Neural progenitor cell (in vitro differentiated cells): ENCODE data around the gene GAB4. TPM values are rescaled to one million over a fixed set of nuclear protein-coding genes. Genes with fewer than 3 reads are reported as not detected.

Experiments
- DNase-seq: peaks from one replicate; pipeline ENCODE4 v3.0.0-alpha.2; 2016; ENCODE audit warnings: low spot score
- H2AFZ ChIP-seq: fragments of 200-600 bp; sonication (generic); replicated peaks from 2 replicates; pipeline ENCODE4 v1.6.1; 2016; ENCODE audit warnings: antibody characterized with exemption
- H3F3A ChIP-seq: fragments of 200-600 bp; sonication (generic); 2 replicates; pipeline ENCODE4 v1.6.1; 2016; ENCODE audit warnings: antibody characterized with exemption, low read depth
- H3K27ac ChIP-seq: fragments of 200-600 bp; sonication (generic); 2 replicates; pipeline ENCODE4 v1.5.1; 2016; ENCODE audit warnings: mild to moderate bottlenecking
- H3K27me3 ChIP-seq: fragments of 200-600 bp; sonication (generic); 2 replicates; pipeline ENCODE4 v1.6.1; 2016; ENCODE audit warnings: mild to moderate bottlenecking, moderate library complexity
- H3K36me3 ChIP-seq: fragments of 200-600 bp; sonication (generic); 2 replicates; pipeline ENCODE4 v1.5.1; 2016
- H3K4me1 ChIP-seq: fragments of 200-600 bp; sonication (generic); 2 replicates; pipeline ENCODE4 v1.6.1; 2016; ENCODE audit warnings: mixed run types
- H3K4me2 ChIP-seq: fragments of 200-600 bp; sonication (generic); 2 replicates; pipeline ENCODE4 v1.6.1; 2016
- H3K4me3 ChIP-seq: fragments of 200-600 bp; sonication (generic); 2 replicates; pipeline ENCODE4 v1.5.1; 2016
- H3K79me2 ChIP-seq: fragments of 200-600 bp; sonication (generic); 2 replicates; pipeline ENCODE4 v1.6.1; 2016; ENCODE audit warnings: low read depth
- H3K9ac ChIP-seq: fragments of 200-600 bp; sonication (generic); 2 replicates; pipeline ENCODE4 v1.6.1; 2016
- H3K9me3 ChIP-seq: fragments of 200-600 bp; sonication (generic); 2 replicates; pipeline ENCODE4 v1.5.1; 2016; ENCODE audit warnings: low read depth
- H4K20me1 ChIP-seq: fragments of 200-600 bp; sonication (generic); 2 replicates; pipeline ENCODE4 v1.6.1; 2016; ENCODE audit warnings: low read depth
- H3K27ac Mint-ChIP-seq: 3 replicates; pipeline ENCODE4 v1.8.0; 2021; ENCODE audit warnings: mixed read lengths
- H3K27me3 Mint-ChIP-seq: 2 replicates; pipeline ENCODE4 v1.8.0; 2022; ENCODE audit warnings: low read depth, mild to moderate bottlenecking, inconsistent platforms, moderate library complexity, mixed read lengths; ENCODE audit not compliant: insufficient read depth
- H3K36me3 Mint-ChIP-seq: 3 replicates; pipeline ENCODE4 v1.8.0; 2021; ENCODE audit warnings: mixed read lengths
- H3K4me1 Mint-ChIP-seq: 3 replicates; pipeline ENCODE4 v1.8.0; 2021; ENCODE audit warnings: mixed read lengths
- H3K4me3 Mint-ChIP-seq: 3 replicates; pipeline ENCODE4 v1.8.0; 2021; ENCODE audit warnings: mild to moderate bottlenecking, moderate library complexity, mixed read lengths
- H3K9me3 Mint-ChIP-seq: 3 replicates; pipeline ENCODE4 v1.8.0; 2020; ENCODE audit warnings: mixed read lengths
- EZH2 ChIP-seq: fragments of 200-600 bp; sonication (generic); IDR thresholded peaks from 2 replicates; pipeline ENCODE4 v1.6.1; 2017; ENCODE audit warnings: antibody characterized with exemption, mild to moderate bottlenecking, moderate library complexity
- EZH2phosphoT487 ChIP-seq: fragments of 200-600 bp; sonication (generic); IDR thresholded peaks from 2 replicates; pipeline ENCODE4 v1.6.1; 2017; ENCODE audit warnings: antibody characterized with exemption
- total RNA-seq: library from RNA; depleted of rRNA; stranded (reverse); fragments of >200 nt; gene quantifications from 2 replicates; pipeline ENCODE4 v1.2.3, GENCODE V29; 2015; ENCODE audit warnings: low replicate concordance
- TF ChIP-seq, protein P1 (sequence below): fragments of 200-600 bp; sonication (generic); IDR thresholded peaks from 2 replicates; pipeline ENCODE4 v1.5.1; 2017; ENCODE audit warnings: antibody characterized with exemption, mild to moderate bottlenecking

The GAB4 gene
- total RNA-seq, 1 donor from 2014 or later = 0.07 TPM

GRCh38 chr22:17007257-17007656, 765 bp downstream of the GAB4 start:
- Histone ChIP-seq H3K27me3 (peaks cover 35% of the 10 kb centered on the region), H3K4me2 (no peak overlapping the region), H3K9ac (no peak overlapping the region), H3K79me2 (no peaks in the 10 kb centered on the region), H3K4me1 (no peaks in the 10 kb centered on the region), H3K4me3 (no peak overlapping the region), H3F3A (no peaks in the 10 kb centered on the region), H3K9me3 (no peaks in the 10 kb centered on the region), H4K20me1 (no peaks in the 10 kb centered on the region), H3K36me3 (no peaks in the 10 kb centered on the region), H2AFZ (no peak overlapping the region), H3K27ac (no peak overlapping the region)
- Mint-ChIP-seq H3K4me1 (no peaks in the 10 kb centered on the region), H3K36me3 (no peaks in the 10 kb centered on the region), H3K4me3 (no peak overlapping the region), H3K27ac (no peak overlapping the region), H3K27me3 (peaks cover 10% of the 10 kb centered on the region), H3K9me3 (peaks cover 23% of the 10 kb centered on the region)
- no peak for DNase-seq
- no peak for TF ChIP-seq EZH2
- TF ChIP-seq, protein P1, sequence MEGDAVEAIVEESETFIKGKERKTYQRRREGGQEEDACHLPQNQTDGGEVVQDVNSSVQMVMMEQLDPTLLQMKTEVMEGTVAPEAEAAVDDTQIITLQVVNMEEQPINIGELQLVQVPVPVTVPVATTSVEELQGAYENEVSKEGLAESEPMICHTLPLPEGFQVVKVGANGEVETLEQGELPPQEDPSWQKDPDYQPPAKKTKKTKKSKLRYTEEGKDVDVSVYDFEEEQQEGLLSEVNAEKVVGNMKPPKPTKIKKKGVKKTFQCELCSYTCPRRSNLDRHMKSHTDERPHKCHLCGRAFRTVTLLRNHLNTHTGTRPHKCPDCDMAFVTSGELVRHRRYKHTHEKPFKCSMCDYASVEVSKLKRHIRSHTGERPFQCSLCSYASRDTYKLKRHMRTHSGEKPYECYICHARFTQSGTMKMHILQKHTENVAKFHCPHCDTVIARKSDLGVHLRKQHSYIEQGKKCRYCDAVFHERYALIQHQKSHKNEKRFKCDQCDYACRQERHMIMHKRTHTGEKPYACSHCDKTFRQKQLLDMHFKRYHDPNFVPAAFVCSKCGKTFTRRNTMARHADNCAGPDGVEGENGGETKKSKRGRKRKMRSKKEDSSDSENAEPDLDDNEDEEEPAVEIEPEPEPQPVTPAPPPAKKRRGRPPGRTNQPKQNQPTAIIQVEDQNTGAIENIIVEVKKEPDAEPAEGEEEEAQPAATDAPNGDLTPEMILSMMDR = no peak
- TF ChIP-seq EZH2phosphoT487 = no peak

DNA sequence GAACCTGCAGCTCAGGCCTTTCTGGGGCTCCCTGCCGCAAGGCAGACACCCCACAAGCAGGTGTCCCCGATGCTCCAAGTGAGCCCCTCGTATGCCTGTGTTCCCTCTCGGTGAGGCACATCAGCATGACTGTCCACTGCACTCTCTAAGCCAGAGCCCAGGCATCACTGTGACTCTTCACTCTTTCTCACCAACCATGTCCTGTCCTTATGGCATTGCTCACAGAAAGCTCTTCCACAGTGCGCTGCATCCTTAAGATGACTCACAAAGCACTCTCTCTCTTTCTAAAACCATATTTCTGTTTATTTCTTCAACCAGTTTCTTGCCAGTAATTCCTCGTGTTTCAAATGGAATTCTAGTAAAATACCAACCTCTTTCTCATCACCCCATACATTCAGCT, 18.1 kb downstream of the GAB4 start:
- Histone ChIP-seq H3K36me3 (no peaks in the 10 kb centered on the region), H3K79me2 (no peaks in the 10 kb centered on the region), H2AFZ (no peak overlapping the region), H3K9me3 (no peaks in the 10 kb centered on the region), H3K27me3 (no peaks in the 10 kb centered on the region), H3K4me2 (no peak overlapping the region), H3K4me1 (no peaks in the 10 kb centered on the region), H3F3A (no peaks in the 10 kb centered on the region), H3K4me3 (no peak overlapping the region), H4K20me1 (no peaks in the 10 kb centered on the region), H3K9ac (no peak overlapping the region), H3K27ac (no peak overlapping the region)
- Mint-ChIP-seq H3K4me1 (no peaks in the 10 kb centered on the region), H3K36me3 (no peaks in the 10 kb centered on the region), H3K27me3 (peaks cover 10% of the 10 kb centered on the region), H3K27ac (no peak overlapping the region), H3K9me3 (peaks cover 13% of the 10 kb centered on the region), H3K4me3 (no peak overlapping the region)
- no peak for DNase-seq
- TF ChIP-seq, protein P1 = no peak
- TF ChIP-seq EZH2phosphoT487 = no peak
- TF ChIP-seq EZH2 = no peak

- H3K4me2 ChIP-seq = no peak overlapping the region
- no peak for DNase-seq
- H4K20me1 ChIP-seq = no peaks in the 10 kb centered on the region
- Mint-ChIP-seq H3K4me3 (no peak overlapping the region), H3K27ac (no peak overlapping the region), H3K27me3 (peaks cover 6% of the 10 kb centered on the region), H3K4me1 (no peaks in the 10 kb centered on the region), H3K36me3 (no peaks in the 10 kb centered on the region), H3K9me3 (peaks cover 20% of the 10 kb centered on the region)
- no peaks in the 10 kb centered on the region for H3K79me2 ChIP-seq
- H2AFZ ChIP-seq = no peak overlapping the region
- no peak overlapping the region for H3K27ac ChIP-seq
- no peak overlapping the region for H3K4me3 ChIP-seq
- no peaks in the 10 kb centered on the region for H3F3A ChIP-seq
- TF ChIP-seq EZH2 = no peak
- TF ChIP-seq EZH2phosphoT487 = no peak
- TF ChIP-seq, protein P1 = no peak
- H3K4me1 ChIP-seq = no peaks in the 10 kb centered on the region
- H3K9ac ChIP-seq = no peak overlapping the region
- no peaks in the 10 kb centered on the region for H3K27me3 ChIP-seq
- no peaks in the 10 kb centered on the region for H3K36me3 ChIP-seq
- no peaks in the 10 kb centered on the region for H3K9me3 ChIP-seq
Observed at GRCh38 chr22:16988257-16988656, 19.8 kb downstream of the GAB4 start.

- Histone ChIP-seq H3K27me3 (no peaks in the 10 kb centered on the region), H3K4me3 (no peak overlapping the region), H3K9ac (no peak overlapping the region), H4K20me1 (no peaks in the 10 kb centered on the region), H3K4me1 (no peaks in the 10 kb centered on the region), H3K79me2 (no peaks in the 10 kb centered on the region), H2AFZ (no peak overlapping the region), H3F3A (no peaks in the 10 kb centered on the region), H3K36me3 (no peaks in the 10 kb centered on the region), H3K9me3 (no peaks in the 10 kb centered on the region), H3K27ac (no peak overlapping the region), H3K4me2 (no peak overlapping the region)
- H3K27me3 Mint-ChIP-seq = peaks cover 6% of the 10 kb centered on the region
- H3K9me3 Mint-ChIP-seq = peaks cover 24% of the 10 kb centered on the region
- H3K27ac Mint-ChIP-seq = no peak overlapping the region
- TF ChIP-seq, protein P1 = no peak
- TF ChIP-seq EZH2phosphoT487 = no peak
- H3K36me3 Mint-ChIP-seq = no peaks in the 10 kb centered on the region
- no peaks in the 10 kb centered on the region for H3K4me1 Mint-ChIP-seq
- no peak overlapping the region for H3K4me3 Mint-ChIP-seq
- DNase-seq = no peak
Observed at GRCh38 chr22:16987822-16988221, 20.2 kb downstream of the GAB4 start.
